ENCODE results near the gene DBF4B.

DNA sequence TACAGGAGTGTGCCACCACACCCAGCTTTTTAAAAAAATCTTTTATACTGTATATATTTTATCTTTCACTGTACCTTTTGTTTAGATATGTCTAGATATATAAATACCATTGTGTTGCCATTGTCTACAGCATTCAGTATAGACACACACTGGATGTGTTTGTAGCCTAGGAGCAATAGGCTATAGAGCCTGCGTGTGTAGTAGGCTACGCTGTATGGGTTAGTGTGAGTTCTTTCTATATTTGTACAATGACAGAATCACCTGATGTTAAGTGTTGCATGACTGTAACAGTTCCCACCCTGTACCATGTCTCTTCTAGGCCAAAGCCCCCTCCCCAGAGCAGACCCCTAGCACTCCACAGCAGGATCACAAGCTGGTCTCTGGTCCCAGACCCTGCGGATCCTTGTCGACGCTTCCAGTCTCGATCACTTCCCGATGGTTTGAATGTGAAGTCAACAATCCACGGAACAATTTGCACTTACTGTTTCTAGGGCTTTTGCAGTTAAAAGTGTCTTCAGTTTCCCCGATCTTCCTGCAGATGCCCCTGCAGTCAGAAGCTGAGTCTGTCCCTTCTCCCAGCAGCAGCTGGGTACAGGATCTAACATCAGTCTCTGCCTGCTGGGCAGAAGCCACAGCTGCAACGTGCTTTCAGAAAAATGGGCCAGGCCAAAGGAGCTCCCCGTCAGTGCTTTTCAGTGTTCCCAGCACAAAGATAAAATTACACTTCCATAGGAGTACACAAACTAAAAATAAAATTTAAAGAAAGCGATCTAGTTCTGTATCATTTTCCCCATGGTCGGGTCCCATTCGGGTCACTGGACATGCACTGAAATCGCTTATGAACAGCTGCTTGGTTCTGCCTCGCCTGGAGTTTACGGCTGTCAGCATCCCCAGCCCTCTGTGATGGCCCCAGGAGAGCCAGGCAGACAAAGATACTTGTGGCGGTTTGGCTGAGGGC lies 85.7 kb downstream of the DBF4B start:
- no peak for TF ChIP-seq FOXA1 (IDR thresholded peaks at IDR 0.05)
- TF ChIP-seq ELF4 (IDR thresholded peaks at IDR 0.05): no peak
- TF ChIP-seq SUZ12 (IDR thresholded peaks at IDR 0.05): no peak
- no peak for TF ChIP-seq HDGF (IDR thresholded peaks at IDR 0.05; ENCODE audit: borderline replicate concordance)
- TF ChIP-seq ZNF384 (IDR thresholded peaks at IDR 0.05): no peak
- TF ChIP-seq TARDBP (IDR thresholded peaks at IDR 0.05): no peak
- no peak for TF ChIP-seq FOXM1 (IDR thresholded peaks at IDR 0.05; ENCODE audit: borderline replicate concordance)

Data from HEK293T (cell line).